Neural cell (in vitro differentiated cells): Measurements from ENCODE around the gene USP37. TPM values are rescaled to one million over a fixed set of nuclear protein-coding genes. Genes with fewer than 3 reads are reported as not detected.

Experiments
- H2AFZ ChIP-seq: fragments of 200-600, 300-800 bp; sonication (generic), shearing (Covaris generic); 2 replicates; pipeline ENCODE4 v1.6.0; 2014; ENCODE audit warnings: low read depth, mild to moderate bottlenecking, antibody characterized with exemption, low read length, moderate library complexity
- H3F3A ChIP-seq: fragments of 200-600 bp; shearing (Covaris generic); 2 replicates; pipeline ENCODE4 v1.6.1; 2016; ENCODE audit warnings: mild to moderate bottlenecking, moderate library complexity, mixed read lengths, antibody characterized with exemption, low read length; ENCODE audit not compliant: insufficient read depth, poor library complexity, severe bottlenecking
- H3K27ac ChIP-seq: fragments of 200-600, 300-800 bp; sonication (generic), shearing (Covaris generic); 2 replicates; pipeline ENCODE4 v1.5.1; 2014; ENCODE audit warnings: mild to moderate bottlenecking, low read length, moderate library complexity
- H3K27me3 ChIP-seq: fragments of 300-800, 200-600 bp; sonication (generic), shearing (Covaris generic); 2 replicates; pipeline ENCODE4 v1.6.0; 2014; ENCODE audit warnings: mild to moderate bottlenecking, low read depth, low read length, moderate library complexity; ENCODE audit not compliant: insufficient read depth
- H3K36me3 ChIP-seq: fragments of 300-800, 200-600 bp; sonication (generic), shearing (Covaris generic); 2 replicates; pipeline ENCODE4 v1.5.1; 2014; ENCODE audit warnings: mild to moderate bottlenecking, antibody characterized with exemption, low read length, moderate library complexity; ENCODE audit not compliant: insufficient read depth
- H3K4me2 ChIP-seq: fragments of 300-800, 200-600 bp; sonication (generic), shearing (Covaris generic); 2 replicates; pipeline ENCODE4 v1.6.0; 2014; ENCODE audit warnings: mild to moderate bottlenecking, low read length
- H3K4me3 ChIP-seq: fragments of 300-800, 200-600 bp; sonication (generic), shearing (Covaris generic); 2 replicates; pipeline ENCODE4 v1.5.1; 2014; ENCODE audit warnings: mild to moderate bottlenecking, low read length, moderate library complexity
- H3K79me2 ChIP-seq: fragments of 200-600 bp; shearing (Covaris generic); replicated peaks from 2 replicates; pipeline ENCODE4 v1.6.0; 2014; ENCODE audit warnings: mild to moderate bottlenecking, low read length, moderate library complexity; ENCODE audit not compliant: insufficient read depth
- H3K9ac ChIP-seq: fragments of 300-800, 200-600 bp; sonication (generic), shearing (Covaris generic); 2 replicates; pipeline ENCODE4 v1.6.1; 2016; ENCODE audit warnings: mild to moderate bottlenecking, low read length, mixed read lengths
- H3K9me2 ChIP-seq: fragments of 200-600 bp; shearing (Covaris generic); 2 replicates; pipeline ENCODE4 v1.6.1; 2016; ENCODE audit warnings: mild to moderate bottlenecking, low read length, mixed read lengths; ENCODE audit not compliant: insufficient read depth
- H3K9me3 ChIP-seq: fragments of 200-600, 300-800 bp; sonication (generic), shearing (Covaris generic); 2 replicates; pipeline ENCODE4 v1.6.1; 2016; ENCODE audit warnings: mild to moderate bottlenecking, mixed run types, low read length, moderate library complexity, mixed read lengths
- H4K20me1 ChIP-seq: fragments of 200-600 bp; shearing (Covaris generic); 2 replicates; pipeline ENCODE4 v1.6.1; 2016; ENCODE audit warnings: mild to moderate bottlenecking, mixed run types; ENCODE audit not compliant: insufficient read depth
- CTCF ChIP-seq: fragments of 450-650 bp; IDR thresholded peaks from 2 replicates; pipeline ENCODE4 v1.5.1; 2014; ENCODE audit warnings: antibody characterized with exemption, mild to moderate bottlenecking, moderate library complexity; ENCODE audit not compliant: poor library complexity, severe bottlenecking
- EP300 ChIP-seq: fragments of 450-650 bp; conservative IDR thresholded peaks from 2 replicates; pipeline ENCODE4 v1.6.1; 2014; ENCODE audit warnings: antibody characterized with exemption, mild to moderate bottlenecking, moderate library complexity; ENCODE audit not compliant: poor library complexity, severe bottlenecking
- EZH2 ChIP-seq: fragments of 200-600, 300-800 bp; shearing (Covaris generic), sonication (generic); IDR thresholded peaks from 2 replicates; pipeline ENCODE4 v1.6.1; 2014; ENCODE audit warnings: antibody characterized with exemption, low read length, borderline replicate concordance, mild to moderate bottlenecking; ENCODE audit not compliant: insufficient read depth, poor library complexity, severe bottlenecking
- MXI1 ChIP-seq: fragments of 450-650 bp; conservative IDR thresholded peaks from 2 replicates; pipeline ENCODE4 v1.6.1; 2014; ENCODE audit warnings: antibody characterized with exemption, mild to moderate bottlenecking; ENCODE audit not compliant: poor library complexity, severe bottlenecking
- POLR2AphosphoS5 ChIP-seq: IDR thresholded peaks from 2 replicates; pipeline ENCODE4 v1.6.1; 2012
- RAD21 ChIP-seq: fragments of 450-650 bp; conservative IDR thresholded peaks from 2 replicates; pipeline ENCODE4 v1.6.1; 2014; ENCODE audit warnings: antibody characterized with exemption, mild to moderate bottlenecking, moderate library complexity
- REST ChIP-seq: IDR thresholded peaks from 2 replicates; pipeline ENCODE4 v1.6.1; 2012; ENCODE audit warnings: borderline replicate concordance
- SMC3 ChIP-seq: fragments of 450-650 bp; conservative IDR thresholded peaks from 2 replicates; pipeline ENCODE4 v1.6.1; 2014; ENCODE audit warnings: antibody characterized with exemption, mild to moderate bottlenecking, moderate library complexity; ENCODE audit not compliant: poor library complexity
- TAF1 ChIP-seq: IDR thresholded peaks from 2 replicates; pipeline ENCODE4 v1.6.1; 2012; ENCODE audit warnings: low read depth
- polyA plus RNA-seq: library from polyadenylated mRNA; depleted of rRNA; stranded (reverse); fragments of >200 nt; gene quantifications from 2 replicates; pipeline ENCODE4 v1.2.3, GENCODE V29; 2014

The USP37 gene
- polyA plus RNA-seq, 1 donor from 2014 or later, result 16.5 TPM

- H3K4me3 ChIP-seq, result no peak overlapping the region
- H3K4me2 ChIP-seq, result no peak overlapping the region
- H3F3A ChIP-seq, result no peaks in the 10 kb centered on the region
- no peak overlapping the region for H2AFZ ChIP-seq
- no peaks in the 10 kb centered on the region for H3K9me3 ChIP-seq
- H3K27ac ChIP-seq, result no peak overlapping the region
- TF ChIP-seq CTCF (no peak), MXI1 (no peak), EZH2 (no peak), TAF1 (no peak), POLR2AphosphoS5 (no peak), RAD21 (no peak), SMC3 (no peak), REST (no peak), EP300 (no peak)
- no peaks in the 10 kb centered on the region for H4K20me1 ChIP-seq
- no peaks in the 10 kb centered on the region for H3K36me3 ChIP-seq
- no peak overlapping the region for H3K9ac ChIP-seq
- no peaks in the 10 kb centered on the region for H3K9me2 ChIP-seq
- no peaks in the 10 kb centered on the region for H3K27me3 ChIP-seq
- H3K79me2 ChIP-seq, result peaks cover 46% of the 10 kb centered on the region
These were observed 4.1 kb downstream of the USP37 start for GRCh38 chr2:218564056-218564455.

- H3K9ac ChIP-seq, result no peak overlapping the region
- no peaks in the 10 kb centered on the region for H3K36me3 ChIP-seq
- H3F3A ChIP-seq, result no peaks in the 10 kb centered on the region
- H3K27ac ChIP-seq, result no peak overlapping the region
- no peak overlapping the region for H3K4me3 ChIP-seq
- H3K79me2 ChIP-seq, result peaks cover 5% of the 10 kb centered on the region
- H3K27me3 ChIP-seq, result no peaks in the 10 kb centered on the region
- no peaks in the 10 kb centered on the region for H3K9me3 ChIP-seq
- no peaks in the 10 kb centered on the region for H4K20me1 ChIP-seq
- TF ChIP-seq EZH2, result no peak
- TF ChIP-seq CTCF, result no peak
- TF ChIP-seq TAF1, result no peak
- TF ChIP-seq REST, result no peak
- no peak for TF ChIP-seq RAD21
- no peak for TF ChIP-seq EP300
- no peak for TF ChIP-seq MXI1
- TF ChIP-seq SMC3, result no peak
- TF ChIP-seq POLR2AphosphoS5, result no peak
- no peak overlapping the region for H3K4me2 ChIP-seq
- H2AFZ ChIP-seq, result no peak overlapping the region
- no peaks in the 10 kb centered on the region for H3K9me2 ChIP-seq
These were observed 9.2 kb downstream of the USP37 start for GRCh38 chr2:218558986-218559385.
